Esophagus squamous epithelium (tissue), 4 donors: ENCODE measurements around the gene OGDH.

Experiments
- POLR2A ChIP-seq, 4 donors: fragments of 450-650 bp; IDR thresholded peaks; one replicate each; pipeline ENCODE4 v1.6.1; 2017; ENCODE audit warnings: antibody characterized with exemption in 4 of 4, mild to moderate bottlenecking in 4 of 4, moderate library complexity in 3 of 4
- TF ChIP-seq, protein P1 (sequence below), 6 experiments: fragments of 450-650 bp in 4 of 6; fragments of 200-600 bp in 2 of 6; sonication (generic) in 2 of 6; IDR thresholded peaks; one replicate each; pipeline ENCODE4 v1.5.1; 2016 to 2019; ENCODE audit warnings: antibody characterized with exemption in 6 of 6, mild to moderate bottlenecking in 4 of 6, moderate library complexity in 4 of 6

DNA sequence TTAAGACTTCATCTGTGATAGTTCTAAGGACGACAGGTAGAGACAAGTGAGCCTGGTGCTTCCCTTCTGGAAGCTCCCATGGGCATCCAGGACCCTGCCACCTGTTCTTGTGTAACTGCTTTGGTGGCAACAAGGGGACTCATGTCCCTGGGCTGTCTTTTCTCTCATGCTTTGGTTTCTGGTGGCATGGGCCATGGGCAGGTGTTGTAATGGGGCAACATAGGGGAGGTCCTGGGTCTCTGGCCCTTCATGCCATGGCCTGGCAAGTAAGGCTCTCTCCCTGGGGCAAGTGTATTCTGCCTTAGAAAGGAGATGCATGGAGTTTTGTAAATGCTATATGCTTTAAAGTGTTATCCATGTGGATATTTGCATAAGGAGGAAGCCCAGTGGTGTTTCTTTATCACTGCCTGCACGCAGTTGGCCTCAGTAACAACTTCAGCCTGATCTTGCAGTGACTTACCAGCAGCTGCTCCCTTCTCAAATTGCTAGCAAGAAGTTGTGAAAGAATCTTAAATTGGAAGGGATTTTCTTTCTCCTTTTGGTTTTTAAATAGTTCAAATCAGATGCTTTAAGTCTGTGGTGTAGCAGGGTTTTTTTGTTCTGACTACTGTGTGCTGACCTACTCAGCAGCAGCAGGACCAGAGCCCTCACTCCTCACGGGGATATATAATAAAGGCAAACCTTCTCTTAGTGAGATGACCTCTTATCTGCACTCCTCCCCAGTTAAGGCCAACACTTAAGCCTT is 39.9 kb downstream of the OGDH start:
- no peak for TF ChIP-seq POLR2A (IDR thresholded peaks at IDR 0.05)
- TF ChIP-seq, protein P1, sequence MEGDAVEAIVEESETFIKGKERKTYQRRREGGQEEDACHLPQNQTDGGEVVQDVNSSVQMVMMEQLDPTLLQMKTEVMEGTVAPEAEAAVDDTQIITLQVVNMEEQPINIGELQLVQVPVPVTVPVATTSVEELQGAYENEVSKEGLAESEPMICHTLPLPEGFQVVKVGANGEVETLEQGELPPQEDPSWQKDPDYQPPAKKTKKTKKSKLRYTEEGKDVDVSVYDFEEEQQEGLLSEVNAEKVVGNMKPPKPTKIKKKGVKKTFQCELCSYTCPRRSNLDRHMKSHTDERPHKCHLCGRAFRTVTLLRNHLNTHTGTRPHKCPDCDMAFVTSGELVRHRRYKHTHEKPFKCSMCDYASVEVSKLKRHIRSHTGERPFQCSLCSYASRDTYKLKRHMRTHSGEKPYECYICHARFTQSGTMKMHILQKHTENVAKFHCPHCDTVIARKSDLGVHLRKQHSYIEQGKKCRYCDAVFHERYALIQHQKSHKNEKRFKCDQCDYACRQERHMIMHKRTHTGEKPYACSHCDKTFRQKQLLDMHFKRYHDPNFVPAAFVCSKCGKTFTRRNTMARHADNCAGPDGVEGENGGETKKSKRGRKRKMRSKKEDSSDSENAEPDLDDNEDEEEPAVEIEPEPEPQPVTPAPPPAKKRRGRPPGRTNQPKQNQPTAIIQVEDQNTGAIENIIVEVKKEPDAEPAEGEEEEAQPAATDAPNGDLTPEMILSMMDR (IDR thresholded peaks at IDR 0.05): no peak
